Mesenchymal stem cell (in vitro differentiated cells and primary cell): ENCODE measurements around the gene CUTA.

ENCODE experiments used
- DNase-seq: peaks from one replicate; pipeline ENCODE4 v3.0.0-alpha.2; 2013
- H2AFZ ChIP-seq: one replicate; pipeline ENCODE4 v1.6.1; 2013; ENCODE audit warnings: low read depth, mild to moderate bottlenecking, control low read depth, inconsistent platforms, low read length, moderate library complexity
- H2AK5ac ChIP-seq: 2 replicates; pipeline ENCODE4 v1.6.1; 2013; ENCODE audit warnings: low read length, moderate library complexity, mild to moderate bottlenecking, inconsistent platforms; ENCODE audit not compliant: severe bottlenecking
- H2BK120ac ChIP-seq: one replicate; pipeline ENCODE4 v1.6.1; 2013; ENCODE audit warnings: low read depth, mild to moderate bottlenecking, inconsistent platforms, low read length, moderate library complexity
- H2BK12ac ChIP-seq, 2 experiments: one replicate each; pipeline ENCODE4 v1.6.1; 2013; ENCODE audit warnings: inconsistent platforms in 2 of 2, low read length in 2 of 2, mild to moderate bottlenecking in 2 of 2, moderate library complexity in 2 of 2, control low read depth in 1 of 2
- H2BK15ac ChIP-seq: one replicate; pipeline ENCODE4 v1.6.1; 2013; ENCODE audit warnings: mild to moderate bottlenecking, low read depth, inconsistent platforms; ENCODE audit not compliant: poor library complexity, severe bottlenecking
- H2BK5ac ChIP-seq: 2 replicates; pipeline ENCODE4 v1.6.1; 2013; ENCODE audit warnings: low read depth, mild to moderate bottlenecking, low read length, control low read depth, inconsistent platforms; ENCODE audit not compliant: poor library complexity, severe bottlenecking
- H3K14ac ChIP-seq, 2 experiments: one replicate each; pipeline ENCODE4 v1.6.1; 2013; ENCODE audit warnings: inconsistent platforms in 2 of 2, low read length in 2 of 2, control low read depth in 1 of 2, mild to moderate bottlenecking in 1 of 2, moderate library complexity in 1 of 2
- H3K18ac ChIP-seq, 2 experiments: one replicate each; pipeline ENCODE4 v1.6.1; 2013; ENCODE audit warnings: inconsistent platforms in 2 of 2, low read length in 2 of 2, control low read depth in 1 of 2, low read depth in 1 of 2, mild to moderate bottlenecking in 1 of 2
- H3K23ac ChIP-seq, 2 experiments: one replicate each; pipeline ENCODE4 v1.6.1; 2013; ENCODE audit warnings: inconsistent platforms in 2 of 2, low read length in 2 of 2, mild to moderate bottlenecking in 2 of 2, moderate library complexity in 2 of 2, control low read depth in 1 of 2
- H3K27ac ChIP-seq: 2 replicates; pipeline ENCODE4 v1.5.1; 2013; ENCODE audit warnings: mild to moderate bottlenecking, moderate library complexity, low read length, control low read depth, inconsistent platforms; ENCODE audit not compliant: poor library complexity, severe bottlenecking
- H3K27me3 ChIP-seq, 2 experiments: 2 replicates each; pipeline versions ENCODE4 v1.6.1 to v1.7.0; 2013; ENCODE audit warnings: low read length in 2 of 2, mild to moderate bottlenecking in 2 of 2, moderate library complexity in 2 of 2, control low read depth in 1 of 2, inconsistent platforms in 1 of 2; ENCODE audit not compliant: control insufficient read depth in 1 of 2, insufficient read depth in 1 of 2
- H3K36me3 ChIP-seq, 2 experiments: 2 replicates each; pipeline versions ENCODE4 v1.6.1 to v1.7.0; 2013; ENCODE audit warnings: low read length in 2 of 2, control low read depth in 1 of 2, inconsistent platforms in 1 of 2, low read depth in 1 of 2, mild to moderate bottlenecking in 1 of 2; ENCODE audit not compliant: insufficient read depth in 2 of 2, control insufficient read depth in 1 of 2
- H3K4ac ChIP-seq, 2 experiments: one replicate each; pipeline ENCODE4 v1.6.1; 2013; ENCODE audit warnings: inconsistent platforms in 2 of 2, low read length in 2 of 2, mild to moderate bottlenecking in 2 of 2, moderate library complexity in 2 of 2, control low read depth in 1 of 2, low read depth in 1 of 2
- H3K4me1 ChIP-seq: 2 replicates; pipeline ENCODE4 v1.6.1; 2013; ENCODE audit warnings: low read depth, low read length, control low read depth; ENCODE audit not compliant: control insufficient read depth, insufficient read depth
- H3K4me2 ChIP-seq: 2 replicates; pipeline ENCODE4 v1.6.1; 2013; ENCODE audit warnings: low read length, mild to moderate bottlenecking, inconsistent platforms; ENCODE audit not compliant: poor library complexity, severe bottlenecking
- H3K4me3 ChIP-seq, 2 experiments: 2 replicates each; pipeline versions ENCODE4 v1.5.1 to v1.7.0; 2013; ENCODE audit warnings: low read length in 2 of 2, mild to moderate bottlenecking in 2 of 2, control low read depth in 1 of 2, low read depth in 1 of 2; ENCODE audit not compliant: insufficient read depth in 1 of 2
- H3K79me1 ChIP-seq: replicated peaks from 2 replicates; pipeline ENCODE4 v1.6.1; 2013; ENCODE audit warnings: mild to moderate bottlenecking, control low read depth, low read length, inconsistent platforms; ENCODE audit not compliant: poor library complexity, severe bottlenecking
- H3K9ac ChIP-seq: 2 replicates; pipeline ENCODE4 v1.7.0; 2013; ENCODE audit warnings: mild to moderate bottlenecking, low read length, moderate library complexity
- H3K9me3 ChIP-seq: 2 replicates; pipeline ENCODE4 v1.7.0; 2013; ENCODE audit warnings: mild to moderate bottlenecking, low read length; ENCODE audit not compliant: control insufficient read depth
- H4K8ac ChIP-seq: one replicate; pipeline ENCODE4 v1.6.1; 2013; ENCODE audit warnings: inconsistent platforms, mild to moderate bottlenecking, low read length, moderate library complexity
- H4K91ac ChIP-seq: one replicate; pipeline ENCODE4 v1.6.1; 2013; ENCODE audit warnings: mild to moderate bottlenecking, low read length, inconsistent platforms
- WGBS: methylation state at CpG from one replicate; pipeline ENCODE4 v1.1.7; 2013; ENCODE audit warnings: mixed read lengths; 5-methylcytosine and 5-hydroxymethylcytosine counted together

Gene CUTA

DNA sequence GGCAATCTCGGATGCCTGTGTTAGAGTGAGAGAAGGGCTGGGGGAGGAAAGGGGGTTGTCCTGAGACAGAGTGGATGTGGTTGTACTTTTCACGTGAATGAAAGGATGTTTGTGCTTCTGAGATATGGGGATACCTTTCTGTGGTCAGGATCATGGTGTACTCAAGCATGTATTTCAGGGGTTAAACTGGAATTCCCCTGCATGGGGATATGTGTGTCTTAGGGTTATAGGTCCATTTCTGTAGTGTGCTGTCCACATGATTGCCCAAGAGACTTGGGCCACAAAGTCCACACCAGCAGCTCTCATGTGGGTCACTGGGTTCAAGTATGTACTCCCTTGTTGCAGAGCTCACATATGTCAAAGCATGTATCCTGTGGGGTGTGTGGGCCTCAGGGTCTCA lies 12.4 kb upstream of the CUTA start:
- H2BK12ac ChIP-seq: no peak overlapping the region
- H2BK120ac ChIP-seq: no peak overlapping the region
- H3K9me3 ChIP-seq: no peaks in the 10 kb centered on the region
- peaks cover 17 to 26% of the 10 kb centered on the region in 2 experiments for H3K36me3 ChIP-seq
- no peak overlapping the region for H2AFZ ChIP-seq
- peak overlapping the region; percentile 24 for H2AK5ac ChIP-seq
- peaks cover 28% of the 10 kb centered on the region for H3K79me1 ChIP-seq
- H4K8ac ChIP-seq: no peak overlapping the region
- H3K4me3 ChIP-seq: no peak overlapping the region
- H3K4me1 ChIP-seq: peaks cover 57% of the 10 kb centered on the region
- H3K23ac ChIP-seq: peak overlapping the region in 1 of 2 experiments; percentile 37
- no peak overlapping the region for H4K91ac ChIP-seq
- no peak overlapping the region for H3K4ac ChIP-seq
- no peak overlapping the region for H3K4me2 ChIP-seq
- no peak overlapping the region for H2BK15ac ChIP-seq
- no peak overlapping the region for H3K14ac ChIP-seq
- 71% methylated on average over 2 of the region's 2 CpGs for WGBS
- peak overlapping the region in 1 of 2 experiments; percentile 18 for H3K18ac ChIP-seq
- H2BK5ac ChIP-seq: no peak overlapping the region
- no peak overlapping the region for H3K9ac ChIP-seq
- DNase-seq: peak; percentile 59
- H3K27me3 ChIP-seq: no peaks in the 10 kb centered on the region
- no peak overlapping the region for H3K27ac ChIP-seq

DNA sequence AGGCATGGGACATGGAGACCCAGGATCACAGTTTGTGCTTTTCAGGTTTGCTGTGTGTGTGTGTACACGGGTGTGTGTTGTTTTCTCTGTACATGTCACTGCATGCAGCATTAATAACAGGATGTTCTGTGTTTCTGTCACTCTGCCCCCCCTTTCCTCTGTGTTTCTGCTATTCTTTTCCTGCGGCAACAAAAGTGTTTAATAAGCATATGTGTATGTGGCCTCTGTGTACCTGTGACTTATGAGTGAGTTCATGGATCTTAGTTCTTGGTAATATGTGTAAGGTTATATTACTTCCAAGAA lies 11.8 kb upstream of the CUTA start:
- no peak overlapping the region for H2AFZ ChIP-seq
- no peak overlapping the region for H3K4me3 ChIP-seq
- peaks cover 62% of the 10 kb centered on the region for H3K4me1 ChIP-seq
- WGBS: 78% methylated on average over 1 of the region's 2 CpGs
- peak overlapping the region in 1 of 2 experiments; percentile 2 for H3K14ac ChIP-seq
- H2BK120ac ChIP-seq: no peak overlapping the region
- H3K27me3 ChIP-seq: no peaks in the 10 kb centered on the region
- H3K4ac ChIP-seq: no peak overlapping the region
- DNase-seq: no peak
- H2BK12ac ChIP-seq: no peak overlapping the region
- no peak overlapping the region for H2AK5ac ChIP-seq
- H3K27ac ChIP-seq: no peak overlapping the region
- no peak overlapping the region for H2BK5ac ChIP-seq
- no peak overlapping the region for H3K18ac ChIP-seq
- H3K9me3 ChIP-seq: no peaks in the 10 kb centered on the region
- no peak overlapping the region for H3K4me2 ChIP-seq
- H3K23ac ChIP-seq: peak overlapping the region in 1 of 2 experiments; percentile 36
- H4K91ac ChIP-seq: no peak overlapping the region
- peak overlapping the region; percentile 60 for H3K9ac ChIP-seq
- H2BK15ac ChIP-seq: no peak overlapping the region
- peaks cover 17 to 21% of the 10 kb centered on the region in 2 experiments for H3K36me3 ChIP-seq
- no peak overlapping the region for H4K8ac ChIP-seq
- peaks cover 25% of the 10 kb centered on the region for H3K79me1 ChIP-seq

DNA sequence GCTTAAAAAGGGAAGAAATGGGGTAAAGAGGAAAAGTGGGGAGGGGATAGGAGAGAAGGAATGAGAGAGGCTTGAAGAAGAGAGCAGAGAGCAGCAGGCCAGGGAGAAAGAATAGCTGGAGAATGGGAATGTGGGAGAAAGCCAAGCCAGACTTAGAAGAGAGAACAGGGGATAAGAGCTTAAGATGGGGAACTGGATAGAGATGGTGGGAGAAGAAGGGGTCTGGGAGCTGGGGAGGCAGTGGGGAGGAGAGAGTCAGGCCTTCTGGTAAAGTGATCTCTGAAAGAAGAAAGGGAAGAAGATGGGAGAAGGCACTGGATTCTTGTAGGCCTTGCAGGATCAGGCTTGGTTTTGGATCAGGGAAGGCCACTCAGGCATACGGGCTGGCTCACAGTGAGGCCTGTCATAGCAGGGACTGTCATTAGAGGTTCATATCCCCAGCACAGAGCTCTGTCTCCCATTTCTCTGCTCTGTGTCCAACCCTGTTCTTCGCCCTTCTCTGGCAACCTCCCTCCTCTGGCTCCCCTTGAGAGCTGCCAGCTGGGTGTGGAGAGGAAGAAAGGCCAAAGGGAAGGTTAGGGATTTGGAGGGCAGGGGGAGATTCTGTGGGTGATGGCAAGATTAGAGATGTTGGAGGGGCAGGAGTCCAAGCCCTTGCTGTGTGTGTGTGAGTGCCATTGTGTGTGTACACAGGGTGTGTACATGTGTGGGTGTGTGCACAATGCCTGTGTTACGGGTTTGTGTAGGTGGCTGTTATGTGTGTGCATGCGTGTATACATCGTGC lies 11.3 kb upstream of the CUTA start:
- H3K9me3 ChIP-seq: no peaks in the 10 kb centered on the region

DNA sequence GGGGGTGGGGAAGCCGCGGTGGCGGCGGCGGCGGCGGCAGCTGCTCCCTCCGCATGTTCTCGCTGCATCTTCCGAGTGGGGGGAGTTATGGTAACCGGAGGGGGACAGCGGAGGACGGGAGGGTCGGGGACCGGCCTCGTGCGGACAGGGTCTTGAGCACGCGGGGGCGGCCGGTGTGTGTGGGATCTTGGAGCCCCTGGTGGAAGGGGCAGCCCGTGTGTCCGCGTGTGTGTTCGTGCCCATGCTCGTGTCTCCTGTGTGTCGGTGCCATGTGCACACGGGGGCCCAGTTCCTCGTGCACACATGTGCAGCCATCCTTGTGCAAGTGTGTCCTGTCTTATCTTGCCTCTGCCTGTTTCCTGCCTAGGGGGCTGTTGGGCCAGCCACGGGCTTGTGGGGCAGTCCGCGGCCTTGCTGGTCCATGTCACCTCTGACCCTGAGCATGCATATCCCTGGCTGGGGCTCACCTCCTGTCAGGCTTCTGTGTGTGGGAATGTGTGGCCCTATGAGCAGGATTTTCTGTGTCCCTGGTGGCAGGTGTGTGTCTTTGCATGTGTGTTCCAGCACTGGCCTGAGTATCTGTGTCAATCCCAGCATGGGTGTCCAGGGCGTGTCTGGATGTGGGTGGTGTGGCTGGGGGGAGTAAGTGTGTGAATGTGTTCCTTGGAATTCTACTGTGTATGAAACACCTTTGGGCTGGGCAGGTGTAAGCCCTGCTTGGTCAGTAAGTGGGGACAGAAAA lies 10.5 kb upstream of the CUTA start:
- Histone ChIP-seq H3K4me2 (peak overlapping the region; percentile 54), H3K9ac (peak overlapping the region; percentile 60), H3K79me1 (peaks cover 28% of the 10 kb centered on the region), H2BK120ac (peak overlapping the region; percentile 80), H2BK5ac (no peak overlapping the region), H3K27ac (no peak overlapping the region), H2AFZ (no peak overlapping the region), H3K14ac (peak overlapping the region in 1 of 2 experiments; percentile 22), H2BK12ac (peak overlapping the region in 1 of 2 experiments; percentile 19), H3K4me1 (peaks cover 60% of the 10 kb centered on the region), H3K36me3 (peaks cover 21 to 30% of the 10 kb centered on the region in 2 experiments), H2AK5ac (no peak overlapping the region), H3K9me3 (no peaks in the 10 kb centered on the region), H2BK15ac (no peak overlapping the region), H3K23ac (peak overlapping the region in 1 of 2 experiments; percentile 5), H3K4ac (peak overlapping the region in 1 of 2 experiments; percentile 83), H3K4me3 (peak overlapping the region; percentile 71 to 80), H4K8ac (no peak overlapping the region), H4K91ac (peak overlapping the region; percentile 23), H3K27me3 (no peaks in the 10 kb centered on the region), H3K18ac (peak overlapping the region; percentile 11 to 34)
- 22% methylated on average over 23 of the region's 33 CpGs for whole genome bisulfite sequencing
- peak; percentile 65 for DNase-seq

More for the DNA sequence above, 11.3 kb upstream of the CUTA start:
- Histone ChIP-seq H3K4me3 (peak overlapping the region in 1 of 2 experiments; percentile 80), H3K4ac (no peak overlapping the region), H3K36me3 (peaks cover 17 to 22% of the 10 kb centered on the region in 2 experiments), H3K23ac (peak overlapping the region in 1 of 2 experiments; percentile 36), H3K14ac (peak overlapping the region in 1 of 2 experiments; percentile 2), H3K27me3 (no peaks in the 10 kb centered on the region), H3K4me1 (peaks cover 64% of the 10 kb centered on the region), H2BK5ac (no peak overlapping the region), H4K8ac (no peak overlapping the region), H3K9ac (peak overlapping the region; percentile 60), H3K79me1 (peaks cover 24% of the 10 kb centered on the region), H2BK12ac (no peak overlapping the region), H2BK15ac (no peak overlapping the region), H2BK120ac (no peak overlapping the region), H2AK5ac (peak overlapping the region; percentile 10), H3K18ac (no peak overlapping the region), H4K91ac (no peak overlapping the region), H3K4me2 (peak overlapping the region; percentile 54), H3K27ac (no peak overlapping the region), H2AFZ (no peak overlapping the region)
- DNase-seq: no peak
- WGBS: 88% methylated on average over 5 of the region's 5 CpGs
